Measurements from ENCODE around the gene BRCC3.

The BRCC3 gene

DNA sequence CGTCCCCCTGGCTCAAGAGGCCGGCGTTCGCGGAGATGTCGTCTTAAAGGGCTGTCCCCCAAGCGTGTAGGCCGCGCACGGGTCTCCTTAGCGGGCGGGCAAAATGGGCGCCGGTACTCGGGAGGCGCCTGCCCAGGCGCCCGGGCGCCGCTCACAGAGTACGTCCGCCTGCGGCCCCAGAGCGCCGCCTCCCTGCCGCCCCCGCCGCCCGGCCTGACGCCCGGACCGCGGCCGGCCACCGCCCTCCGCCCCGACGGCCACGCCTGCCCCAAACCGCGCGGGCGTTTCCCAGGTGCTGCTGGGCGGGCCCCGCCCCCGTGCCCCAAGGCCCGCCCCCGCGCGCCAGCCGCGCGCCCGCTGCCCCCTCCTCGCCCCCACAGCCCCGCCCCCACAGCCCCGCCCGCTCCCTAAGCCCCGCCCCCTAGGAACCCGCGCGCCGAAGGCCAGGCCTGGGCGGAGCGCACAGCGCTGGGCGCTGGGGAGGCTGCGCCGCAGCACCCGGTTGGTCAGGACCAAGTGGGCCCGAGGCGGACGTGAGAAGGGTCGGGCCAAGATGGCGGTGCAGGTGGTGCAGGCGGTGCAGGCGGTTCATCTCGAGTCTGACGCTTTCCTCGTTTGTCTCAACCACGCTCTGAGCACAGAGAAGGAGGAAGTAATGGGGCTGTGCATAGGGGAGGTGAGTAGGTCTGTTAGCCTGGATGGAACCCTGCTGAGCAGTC, at the start of gene BRCC3, which contains the start of the genes CMC4 and MTCP1:
Gene BRCC3, plus strand, starts transcription at position 534 of the 719 bp plus-strand sequence. Its CDS starts 20 bp downstream, at position 554.
Gene CMC4, minus strand, starts transcription at position 162 of the 719 bp plus-strand sequence. CDS start 7,113 bp downstream, outside the sequence.
Gene MTCP1, minus strand, starts transcription at position 162 of the 719 bp plus-strand sequence. CDS start 5,126 bp downstream, outside the sequence.
- DNase-seq (ENCODE audit: low read depth in 2 of 2): peak; percentile 34 to 53

DNA sequence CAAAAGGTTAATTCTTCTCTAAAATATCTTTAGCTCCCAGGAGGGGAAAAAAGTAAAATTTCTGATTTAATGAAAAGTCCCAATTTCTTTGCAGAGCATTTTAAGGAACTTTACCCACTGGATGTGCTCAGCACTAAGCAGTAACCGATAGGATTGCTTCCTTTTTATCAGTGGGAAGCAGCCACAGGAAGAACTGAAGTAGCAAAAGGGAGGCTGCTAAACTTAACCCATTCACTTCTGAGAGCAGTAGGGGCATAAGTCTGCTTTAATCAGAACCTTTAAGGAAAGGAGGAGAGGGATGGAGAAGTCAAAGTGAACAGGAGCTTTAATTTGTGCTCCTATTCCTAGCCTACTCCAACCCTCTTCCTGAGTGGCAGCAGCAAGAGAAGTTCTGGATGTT, 48.7 kb upstream of the BRCC3 start, which contains the start of gene F8:
Gene F8, minus strand, starts transcription at position 139 of the 400 bp plus-strand sequence. CDS start 171 bp downstream, outside the sequence.
- no peak for DNase-seq (ENCODE audit: low read depth in 2 of 2)

DNA sequence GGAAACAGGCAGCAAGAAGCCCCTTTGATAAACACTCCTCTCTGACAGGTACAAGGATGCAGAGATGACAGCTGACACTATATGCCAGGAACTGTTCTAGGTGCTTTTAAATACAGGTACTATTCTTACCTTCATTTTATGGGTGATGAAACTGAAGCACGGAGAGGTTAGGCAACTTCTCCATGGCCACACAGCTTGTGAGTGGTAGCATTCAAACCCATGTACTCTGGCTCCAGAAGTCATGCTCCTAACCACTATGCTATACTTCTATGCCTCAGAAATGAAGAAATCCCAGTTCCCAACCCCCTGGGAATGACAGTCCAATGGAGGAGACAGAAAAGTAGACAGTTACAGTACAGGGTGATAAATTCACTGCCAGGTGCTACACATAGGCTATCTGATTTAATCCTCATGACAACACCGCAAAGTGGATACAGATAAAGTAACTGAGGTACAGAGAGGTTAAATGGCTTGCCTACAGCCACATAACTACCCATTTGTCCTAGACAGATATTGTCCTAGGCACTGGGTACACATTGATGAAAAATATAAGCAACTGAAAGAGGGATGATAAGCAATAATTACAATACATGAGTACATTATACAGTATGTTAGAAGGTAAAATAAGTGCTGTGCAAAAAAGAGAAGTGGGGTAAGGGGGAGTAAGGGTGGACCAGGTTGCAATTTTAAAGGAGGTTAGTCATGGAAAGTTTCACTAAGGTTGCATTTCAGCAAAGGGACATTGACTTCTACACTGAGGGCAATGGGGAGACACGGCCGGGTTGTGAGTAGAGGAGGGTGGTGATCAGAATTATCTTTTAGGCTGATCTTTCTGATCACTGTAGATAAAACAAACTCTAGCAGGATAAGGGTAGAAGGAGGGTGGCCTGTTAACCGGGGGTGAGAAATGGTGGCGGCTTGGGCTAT, 47.1 kb upstream of the BRCC3 start:
- DNase-seq (ENCODE audit: low read depth in 2 of 2): no peak

DNA sequence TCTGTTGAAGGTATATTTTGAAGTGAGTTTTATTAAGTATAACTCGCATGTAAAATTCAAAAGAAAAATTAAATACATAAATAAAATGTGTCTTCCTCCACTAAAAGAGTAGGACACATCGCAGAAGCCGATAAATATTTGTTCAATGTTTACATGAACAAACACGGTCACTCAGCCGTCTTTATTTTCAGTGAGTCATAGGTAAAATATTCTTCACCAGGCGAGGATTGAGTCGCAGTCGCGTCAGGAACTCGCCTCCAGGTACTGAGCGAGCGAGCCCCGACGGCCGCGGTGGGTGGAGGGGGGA, 44.9 kb upstream of the BRCC3 start:
- DNase-seq (ENCODE audit: low read depth in 2 of 2): no peak

DNA sequence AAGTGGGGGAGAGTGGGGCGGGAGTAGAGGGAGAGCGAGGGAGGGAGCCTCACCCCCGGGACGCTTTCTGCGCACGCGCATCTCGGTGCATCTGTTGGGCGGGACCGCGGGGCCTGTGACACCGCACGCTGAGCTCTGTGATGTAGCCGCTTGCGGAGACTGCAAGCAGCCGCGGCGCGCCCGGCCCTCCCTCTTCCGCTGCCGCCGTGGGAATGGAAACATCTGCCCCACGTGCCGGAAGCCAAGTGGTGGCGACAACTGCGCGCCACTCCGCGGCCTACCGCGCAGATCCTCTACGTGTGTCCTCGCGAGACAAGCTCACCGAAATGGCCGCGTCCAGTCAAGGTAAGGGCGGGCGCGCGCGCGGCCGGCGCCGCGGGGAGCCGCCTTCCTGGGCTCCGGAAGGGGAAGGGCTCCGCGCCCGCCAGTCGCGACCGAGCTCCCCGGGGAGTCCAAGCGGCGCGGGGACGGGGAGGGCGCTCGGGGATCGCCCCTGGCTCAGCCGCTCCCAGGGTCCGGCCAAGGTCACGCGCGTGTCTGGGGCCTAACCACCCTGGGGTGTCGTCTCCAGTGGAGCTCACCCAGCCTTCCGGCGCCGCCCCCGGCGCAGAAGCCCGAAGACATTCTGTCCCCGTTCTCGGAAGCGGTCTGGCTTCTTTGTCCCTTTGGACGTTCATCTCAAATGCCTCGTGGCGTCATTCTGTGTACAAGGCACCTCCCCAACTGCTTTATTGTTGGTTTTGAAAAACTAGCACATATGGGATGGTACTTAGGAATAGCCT, 44.4 kb upstream of the BRCC3 start, which contains the start of gene FUNDC2:
Gene FUNDC2, plus strand, starts transcription at position 118 of the 782 bp plus-strand sequence. Its CDS starts 95 bp downstream, at position 213.
- peak; percentile 88 to 92 for DNase-seq (ENCODE audit: low read depth in 2 of 2)

DNA sequence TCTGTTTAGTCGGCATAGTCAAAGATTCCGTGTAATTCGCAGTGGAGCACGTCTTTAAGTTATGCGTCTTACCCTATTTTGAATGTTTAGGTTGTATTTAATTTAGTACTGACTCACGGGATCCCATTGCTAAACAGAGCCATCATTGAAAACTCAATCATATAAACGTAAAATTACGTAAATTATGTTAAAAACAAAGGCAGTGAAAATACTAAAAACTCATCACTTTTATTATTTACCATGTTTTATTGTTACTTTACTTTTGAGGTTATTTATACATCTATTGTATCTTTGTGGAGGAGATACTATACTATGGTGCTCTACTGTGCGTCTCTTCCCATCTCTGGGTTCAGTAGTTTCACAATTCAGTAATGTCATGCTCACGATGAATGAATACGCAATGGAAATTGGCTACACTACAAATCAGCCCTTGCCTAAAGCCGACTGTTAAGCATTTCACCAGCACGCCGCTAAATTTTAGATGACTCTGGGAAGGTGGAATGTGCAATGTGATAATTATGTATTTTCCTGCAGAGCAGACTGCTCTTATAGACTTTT, 43.7 kb upstream of the BRCC3 start:
- DNase-seq (ENCODE audit: low read depth in 2 of 2): no peak

DNA sequence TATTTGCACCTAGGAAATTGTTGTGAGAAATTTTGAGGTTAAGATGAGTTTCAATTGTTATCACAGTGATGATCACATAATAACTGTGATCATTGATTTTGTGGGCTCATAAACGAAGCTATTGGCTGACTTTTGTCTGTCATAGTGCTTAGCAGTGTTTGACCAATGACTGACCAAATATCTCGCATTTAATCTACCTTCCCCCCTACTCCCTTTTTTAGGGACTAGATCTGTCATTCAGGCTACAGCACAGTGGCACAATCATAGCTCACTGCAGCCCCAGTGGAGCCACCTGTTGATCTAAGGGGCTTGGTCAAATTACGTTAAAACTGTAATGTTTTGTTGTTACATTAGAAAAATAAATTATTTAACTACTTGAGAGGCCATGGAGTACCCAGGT, 43.2 kb upstream of the BRCC3 start:
- no peak for DNase-seq (ENCODE audit: low read depth in 2 of 2)

DNA sequence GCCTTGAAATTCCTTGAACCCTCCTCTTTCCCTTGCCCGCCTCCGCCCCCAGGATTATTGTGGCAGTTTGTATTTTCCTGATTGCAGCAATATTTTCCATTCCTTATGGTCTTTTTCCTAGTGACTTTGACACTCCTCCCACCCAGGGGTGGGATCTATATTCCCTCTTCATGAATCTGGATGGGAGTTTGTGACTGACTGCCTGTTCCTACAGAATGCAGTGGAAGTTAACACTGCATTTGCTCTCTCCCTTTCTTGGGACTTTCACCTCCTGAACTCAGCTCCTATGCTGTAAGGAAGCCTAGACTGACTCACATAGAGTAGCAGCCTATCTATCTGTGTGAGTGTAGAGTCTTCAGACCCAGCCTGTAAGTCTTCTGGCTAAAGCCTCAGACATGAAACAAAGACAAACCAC, 42.4 kb upstream of the BRCC3 start:
- no peak for DNase-seq (ENCODE audit: low read depth in 2 of 2)

DNA sequence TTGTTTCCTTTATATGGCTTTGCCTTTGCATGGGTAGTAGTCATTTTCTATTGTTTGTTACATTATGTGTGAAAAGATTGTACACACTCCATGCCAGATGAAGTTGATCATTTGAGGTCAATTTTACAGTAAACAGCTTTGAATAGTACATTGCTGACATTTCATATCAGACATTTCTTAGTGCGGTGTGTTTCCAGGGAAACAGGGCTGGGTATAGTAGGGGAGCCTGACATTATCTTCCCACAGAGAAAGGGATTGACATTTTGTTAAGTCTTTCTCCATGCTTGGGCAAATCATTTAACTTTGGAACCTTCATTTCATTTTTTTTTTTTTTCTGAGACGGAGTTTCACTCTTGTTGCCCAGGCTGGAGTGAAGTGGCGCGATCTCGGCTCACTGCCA, 39.7 kb upstream of the BRCC3 start:
- no peak for DNase-seq (ENCODE audit: low read depth in 2 of 2)

DNA sequence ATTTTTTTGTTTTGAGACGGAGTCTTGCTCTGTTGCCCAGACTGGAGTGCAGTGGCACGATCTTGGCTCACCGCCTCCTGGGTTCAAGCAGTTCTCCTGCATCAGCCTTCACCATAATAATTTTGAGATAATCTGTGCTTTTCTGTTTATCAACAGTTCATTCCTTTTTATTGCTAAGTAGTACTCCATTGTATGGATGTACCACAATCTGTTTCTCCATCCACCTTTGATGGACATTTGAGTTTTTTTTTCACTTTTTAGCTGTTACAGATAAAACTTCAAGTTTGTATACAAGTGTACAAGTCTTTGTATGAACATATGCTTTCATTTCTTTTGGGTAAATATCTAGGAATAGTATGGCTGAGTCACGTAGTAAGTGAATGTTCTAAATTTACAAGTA, 35.6 kb upstream of the BRCC3 start:
- no peak for DNase-seq (ENCODE audit: low read depth in 2 of 2)

DNA sequence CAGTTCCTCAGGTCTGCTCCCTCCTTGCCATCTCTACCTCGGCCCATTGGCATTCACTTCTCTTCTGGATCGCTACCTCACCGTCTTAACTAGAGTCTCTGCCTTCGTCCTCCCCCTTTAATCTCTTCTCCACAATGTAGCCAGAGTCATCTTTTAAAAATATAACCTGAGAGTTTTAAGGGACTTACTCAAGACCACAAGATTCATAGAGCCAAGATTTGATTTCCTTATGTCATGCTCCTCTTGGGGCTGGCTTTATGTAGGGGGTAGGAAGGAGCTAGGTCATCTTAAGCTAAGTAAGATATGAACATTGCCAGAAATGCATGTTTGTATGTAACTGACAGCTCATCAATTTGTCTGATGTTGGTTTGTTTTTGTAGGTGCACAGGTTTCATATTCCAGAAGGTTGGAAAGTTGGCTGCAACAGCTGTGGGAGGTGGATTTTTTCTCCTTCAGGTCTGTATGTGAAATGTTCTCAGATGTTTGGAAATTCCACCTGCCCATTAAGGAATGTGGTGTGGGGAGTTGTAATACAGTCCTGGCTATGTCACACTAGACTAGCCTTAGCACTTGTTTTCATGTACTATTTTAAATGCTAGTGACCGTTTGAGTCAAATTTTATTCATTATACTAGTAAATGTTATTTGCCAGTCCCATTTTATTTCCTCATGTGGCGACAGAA, 25.0 kb upstream of the BRCC3 start:
- DNase-seq (ENCODE audit: low read depth in 2 of 2): no peak

DNA sequence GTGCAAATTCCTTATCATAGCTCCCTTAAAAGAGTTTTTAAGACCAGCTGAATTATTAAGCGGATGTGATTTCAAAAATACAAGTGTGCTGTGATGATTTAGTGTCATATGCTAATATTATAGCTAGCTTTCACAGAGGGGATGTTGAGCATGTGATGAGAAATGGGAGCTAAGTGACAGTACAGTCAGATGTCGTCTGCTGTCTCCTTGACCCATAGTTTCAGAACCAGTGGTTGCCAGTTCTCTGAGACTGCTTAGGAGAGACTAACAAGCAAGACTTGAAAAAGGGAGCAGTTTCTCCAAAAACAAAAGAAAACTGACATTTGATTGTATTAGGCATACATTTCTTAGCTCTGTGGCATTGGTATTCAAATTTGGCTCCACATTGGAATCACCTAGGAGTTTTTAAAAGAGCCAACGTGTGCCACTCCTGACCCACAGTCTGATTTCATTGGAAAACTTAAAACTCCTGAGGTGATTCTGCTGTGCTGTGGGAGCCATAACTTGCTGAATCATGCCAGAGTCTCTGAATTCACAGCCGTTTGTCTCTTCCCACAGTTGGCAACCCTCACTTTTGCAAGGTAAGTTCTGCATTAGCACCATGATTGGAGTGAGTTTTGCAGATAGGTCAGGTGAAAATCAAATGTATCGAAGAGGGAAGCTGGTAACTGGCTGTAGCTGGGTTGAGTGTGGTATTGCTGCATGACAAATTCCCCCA, 24.3 kb upstream of the BRCC3 start:
- no peak for DNase-seq (ENCODE audit: low read depth in 2 of 2)

DNA sequence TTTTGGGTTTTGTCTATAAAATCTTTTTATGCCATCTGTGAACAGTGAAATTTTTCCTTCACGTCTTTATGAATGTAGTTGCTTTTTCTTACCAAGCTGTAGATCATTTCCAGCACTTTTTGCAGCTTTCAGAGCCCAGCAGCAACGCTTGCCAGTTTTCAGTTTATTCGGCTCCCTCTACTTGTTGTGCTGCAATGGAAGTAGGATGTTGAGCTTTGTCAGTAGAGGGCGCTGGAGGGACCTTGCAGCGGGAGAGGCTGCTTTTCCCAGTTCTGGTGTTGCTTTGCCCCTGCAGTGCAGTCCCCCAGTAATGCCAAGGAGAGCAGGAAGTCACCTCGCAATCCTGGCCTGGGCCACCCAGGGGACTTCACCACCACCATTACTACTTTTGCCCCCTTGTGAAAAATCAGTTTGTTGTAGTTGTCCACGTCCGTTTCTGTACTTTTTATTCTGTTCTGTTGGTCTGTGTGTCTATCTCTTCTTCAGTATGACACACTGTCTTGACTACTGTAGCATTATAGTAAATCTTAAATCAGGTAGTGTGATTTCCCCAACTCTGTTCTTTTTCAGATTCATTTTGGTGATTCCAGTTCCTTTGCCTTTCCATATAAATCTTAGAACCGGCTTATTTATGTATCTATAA, 22.2 kb upstream of the BRCC3 start:
- no peak for DNase-seq (ENCODE audit: low read depth in 2 of 2)

DNA sequence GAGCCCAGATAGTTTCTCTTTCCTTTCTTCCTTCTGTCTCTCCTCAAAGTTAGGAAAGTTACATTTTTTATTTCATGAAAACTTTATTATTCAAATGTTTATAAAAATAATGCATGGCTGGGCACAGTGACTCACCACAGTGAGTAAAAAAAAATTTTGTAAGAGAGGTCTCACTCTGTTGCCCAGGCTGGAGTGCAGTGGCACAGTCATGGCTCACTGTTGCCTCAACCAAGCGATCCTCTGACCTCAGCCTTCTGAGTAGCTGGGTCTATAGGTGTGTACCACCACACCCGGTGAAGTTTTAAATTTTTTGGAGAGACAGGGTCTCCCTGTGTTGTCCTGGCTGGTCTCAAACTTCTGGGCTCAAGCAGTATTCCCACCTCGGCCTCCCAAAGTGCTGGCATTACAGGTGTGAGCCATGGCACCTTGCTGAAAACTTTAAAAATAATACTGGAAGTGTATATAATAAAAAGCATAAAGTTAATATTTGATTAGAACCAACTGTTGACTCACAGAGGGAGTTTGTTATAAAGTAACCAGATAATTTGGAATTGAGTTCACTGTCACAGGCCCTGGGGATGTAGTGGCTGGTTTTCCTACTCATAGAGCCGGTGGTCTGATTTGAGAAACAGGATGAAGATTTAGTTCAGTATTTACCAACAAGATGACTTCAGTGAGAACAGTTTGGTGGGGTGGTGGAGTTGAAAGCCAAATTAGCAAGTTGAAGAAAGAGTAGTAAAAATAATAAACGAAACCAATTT, 18.4 kb upstream of the BRCC3 start:
- no peak for DNase-seq (ENCODE audit: low read depth in 2 of 2)

DNA sequence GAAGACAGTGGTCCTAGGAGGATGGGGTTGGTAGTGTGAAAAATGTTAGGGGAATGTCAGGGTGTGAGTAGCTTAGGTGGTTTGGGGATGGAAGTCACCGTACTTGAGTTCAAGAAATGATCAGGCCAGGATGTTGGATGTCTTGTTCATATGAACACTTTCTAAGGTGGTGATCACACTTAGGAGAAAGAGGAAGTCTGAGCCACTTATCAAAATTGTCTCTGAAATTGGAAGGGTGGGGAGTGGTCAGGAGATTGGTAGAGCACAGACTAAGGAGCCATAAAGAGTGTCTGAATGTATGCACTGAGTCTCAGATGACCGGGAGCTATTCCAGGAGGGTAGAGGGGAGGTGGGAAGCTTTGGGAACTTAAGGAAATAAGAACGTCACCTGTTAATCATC, 17.7 kb upstream of the BRCC3 start:
- no peak for DNase-seq (ENCODE audit: low read depth in 2 of 2)

DNA sequence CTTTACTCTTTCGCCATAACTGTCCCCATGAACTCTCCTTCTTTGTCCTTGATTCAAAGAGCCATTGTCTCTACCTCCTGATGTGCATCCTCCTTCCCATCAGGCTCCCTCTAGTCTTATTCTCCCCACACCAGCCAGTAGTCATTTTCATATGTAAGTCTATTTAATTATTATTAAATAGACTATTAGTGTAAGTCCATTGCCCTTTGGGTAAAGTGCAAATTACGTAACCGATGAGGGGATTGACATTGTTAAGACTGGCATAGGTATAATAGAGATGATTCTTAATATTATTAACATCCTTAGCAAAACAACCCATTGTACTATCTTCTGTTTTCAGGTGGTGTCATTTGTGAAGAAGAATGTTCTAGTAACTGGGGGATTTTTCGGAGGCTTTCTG, 17.1 kb upstream of the BRCC3 start:
- no peak for DNase-seq (ENCODE audit: low read depth in 2 of 2)

DNA sequence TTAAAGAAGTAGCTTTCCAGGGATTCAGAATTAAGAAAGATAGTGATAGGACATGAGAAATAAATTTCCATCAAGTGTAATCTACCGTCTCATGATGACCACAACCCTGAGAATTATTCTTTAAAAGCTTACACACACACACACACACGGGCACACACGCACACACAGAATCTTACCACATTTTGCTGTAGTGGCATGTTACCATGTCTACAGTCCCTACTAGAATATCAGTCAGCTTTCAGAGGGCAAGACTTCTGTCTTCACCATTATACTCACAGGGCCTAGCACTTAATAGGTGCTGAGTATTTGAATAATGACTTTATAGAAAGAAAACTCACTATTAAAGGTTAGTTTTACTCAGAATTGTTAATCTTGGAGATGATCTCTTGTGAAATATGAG, 15.8 kb upstream of the BRCC3 start:
- no peak for DNase-seq (ENCODE audit: low read depth in 2 of 2)

DNA sequence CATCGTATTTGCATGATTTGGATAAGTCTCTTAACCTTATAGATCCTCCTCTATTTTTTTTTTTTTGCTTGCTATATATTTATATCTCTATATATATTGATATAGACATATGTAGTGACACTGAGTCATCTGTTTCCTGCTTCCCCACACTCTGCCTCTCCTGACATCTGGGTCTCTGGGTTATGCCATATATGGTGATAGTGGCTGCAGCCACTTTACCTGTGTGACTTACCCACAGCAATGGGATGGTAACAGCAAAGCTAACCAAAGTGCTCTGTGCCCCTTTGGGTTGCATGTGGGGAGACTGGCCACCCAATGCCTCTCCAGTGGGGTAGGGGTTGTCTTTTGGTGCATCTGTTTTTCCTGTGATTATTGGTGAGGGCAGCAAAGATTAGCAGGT, 14.8 kb upstream of the BRCC3 start:
- DNase-seq (ENCODE audit: low read depth in 2 of 2): no peak

Data from stimulated activated CD8-positive, alpha-beta memory T cell treated with anti-CD3 and anti-CD28 coated beads, Interleukin-15, amount 100 ng/mL, for 4 hours (primary cell).